Bronchial epithelial cell (primary cell): Measurements from ENCODE around the gene NFIA. TPM values are rescaled to one million over a fixed set of nuclear protein-coding genes. Genes with fewer than 3 reads are reported as not detected.
A peak's percentile ranks its signal among the peaks of the same experiment; 100 is the strongest.

Source experiments
- DNase-seq: peaks from one replicate; pipeline ENCODE4 v3.0.0-alpha.2; 2010; ENCODE audit warnings: low read depth
- FAIRE-seq: peaks from 2 replicates; lab custom pipeline; 2011; peaks lifted over from hg19 to GRCh38; lab: Jason Lieb, UNC
- H3K27me3 ChIP-seq: 2 replicates; pipeline ENCODE4 v1.5.1; 2011; ENCODE audit warnings: low read length; ENCODE audit not compliant: control insufficient read depth, insufficient read depth
- H3K36me3 ChIP-seq: 2 replicates; pipeline ENCODE4 v1.5.1; 2011; ENCODE audit warnings: low read length; ENCODE audit not compliant: control insufficient read depth, insufficient read depth
- H3K4me3 ChIP-seq: 2 replicates; pipeline ENCODE4 v1.5.1; 2011; ENCODE audit warnings: mild to moderate bottlenecking, low read depth, low read length, control low read depth
- total RNA-seq: library from RNA; depleted of rRNA; stranded (reverse); fragments of >200 nt; gene quantifications from 2 replicates; pipeline ENCODE4 v1.2.1, GENCODE V29; 2014
- TF ChIP-seq, protein P1 (sequence below): IDR thresholded peaks from 2 replicates; pipeline ENCODE4 v1.5.1; 2011; ENCODE audit warnings: mild to moderate bottlenecking, moderate library complexity, low read length, control low read depth, inconsistent platforms; ENCODE audit not compliant: insufficient read depth, severe bottlenecking

Gene NFIA
- total RNA-seq, 1 donor from 2014 or later, result 7.4 TPM

DNA sequence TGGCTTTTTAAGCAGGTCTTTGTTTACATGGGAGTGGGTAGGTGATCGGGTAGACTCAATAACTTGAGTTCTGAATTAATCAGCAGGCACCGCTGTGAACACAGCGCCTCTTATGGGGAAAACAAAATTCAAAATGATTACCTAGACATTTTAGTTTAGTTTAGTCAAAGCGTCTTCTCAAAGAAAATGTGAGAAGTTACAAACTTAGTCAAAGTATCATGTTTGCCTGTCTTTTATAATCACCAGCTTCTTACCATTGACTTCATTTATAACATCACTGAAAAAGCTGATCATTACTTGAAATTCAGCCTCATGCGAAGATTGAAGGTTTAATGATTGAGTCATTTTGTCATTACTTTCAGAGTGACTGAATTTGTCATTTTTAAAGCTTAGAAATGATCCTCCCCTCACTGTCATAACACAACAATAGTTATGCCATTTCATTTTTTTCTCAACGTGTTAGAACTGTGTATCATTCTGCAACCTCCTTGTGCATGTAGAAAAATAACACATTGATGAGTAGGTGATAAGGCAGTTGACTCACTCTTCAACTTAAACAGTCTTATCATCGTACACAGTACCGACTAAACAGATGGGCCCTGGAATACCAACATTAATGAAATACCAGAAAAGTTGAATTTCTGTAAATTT, 188.5 kb downstream of the NFIA start:
- Histone ChIP-seq H3K27me3 (no peaks in the 10 kb centered on the region), H3K36me3 (no peaks in the 10 kb centered on the region), H3K4me3 (no peak overlapping the region)
- DNase-seq, result peak; percentile 75
- TF ChIP-seq, protein P1, sequence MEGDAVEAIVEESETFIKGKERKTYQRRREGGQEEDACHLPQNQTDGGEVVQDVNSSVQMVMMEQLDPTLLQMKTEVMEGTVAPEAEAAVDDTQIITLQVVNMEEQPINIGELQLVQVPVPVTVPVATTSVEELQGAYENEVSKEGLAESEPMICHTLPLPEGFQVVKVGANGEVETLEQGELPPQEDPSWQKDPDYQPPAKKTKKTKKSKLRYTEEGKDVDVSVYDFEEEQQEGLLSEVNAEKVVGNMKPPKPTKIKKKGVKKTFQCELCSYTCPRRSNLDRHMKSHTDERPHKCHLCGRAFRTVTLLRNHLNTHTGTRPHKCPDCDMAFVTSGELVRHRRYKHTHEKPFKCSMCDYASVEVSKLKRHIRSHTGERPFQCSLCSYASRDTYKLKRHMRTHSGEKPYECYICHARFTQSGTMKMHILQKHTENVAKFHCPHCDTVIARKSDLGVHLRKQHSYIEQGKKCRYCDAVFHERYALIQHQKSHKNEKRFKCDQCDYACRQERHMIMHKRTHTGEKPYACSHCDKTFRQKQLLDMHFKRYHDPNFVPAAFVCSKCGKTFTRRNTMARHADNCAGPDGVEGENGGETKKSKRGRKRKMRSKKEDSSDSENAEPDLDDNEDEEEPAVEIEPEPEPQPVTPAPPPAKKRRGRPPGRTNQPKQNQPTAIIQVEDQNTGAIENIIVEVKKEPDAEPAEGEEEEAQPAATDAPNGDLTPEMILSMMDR, result no peak
- FAIRE-seq, result no peak

DNA sequence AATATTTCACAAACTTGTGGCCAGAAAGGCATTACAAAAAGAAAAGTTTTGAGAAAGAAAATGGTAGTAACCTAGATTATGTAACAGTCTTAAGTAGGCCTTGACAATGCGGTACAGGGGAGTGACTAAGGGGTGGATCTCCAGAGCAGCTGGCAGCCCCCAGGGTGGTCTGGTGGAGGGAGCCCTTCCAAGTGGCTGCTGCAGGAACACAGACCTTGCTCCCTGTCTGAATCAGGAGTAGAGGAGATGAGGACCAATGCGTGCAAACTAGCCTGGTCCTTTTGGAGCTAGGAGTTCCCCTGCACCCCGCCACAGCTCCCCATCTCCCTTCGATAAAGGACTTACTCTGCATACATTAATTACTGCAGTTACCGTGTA, 189.0 kb downstream of the NFIA start:
- DNase-seq, result no peak
- no peaks in the 10 kb centered on the region for H3K36me3 ChIP-seq
- TF ChIP-seq, protein P1, result no peak
- H3K4me3 ChIP-seq, result no peak overlapping the region
- no peaks in the 10 kb centered on the region for H3K27me3 ChIP-seq
- FAIRE-seq, result no peak

DNA sequence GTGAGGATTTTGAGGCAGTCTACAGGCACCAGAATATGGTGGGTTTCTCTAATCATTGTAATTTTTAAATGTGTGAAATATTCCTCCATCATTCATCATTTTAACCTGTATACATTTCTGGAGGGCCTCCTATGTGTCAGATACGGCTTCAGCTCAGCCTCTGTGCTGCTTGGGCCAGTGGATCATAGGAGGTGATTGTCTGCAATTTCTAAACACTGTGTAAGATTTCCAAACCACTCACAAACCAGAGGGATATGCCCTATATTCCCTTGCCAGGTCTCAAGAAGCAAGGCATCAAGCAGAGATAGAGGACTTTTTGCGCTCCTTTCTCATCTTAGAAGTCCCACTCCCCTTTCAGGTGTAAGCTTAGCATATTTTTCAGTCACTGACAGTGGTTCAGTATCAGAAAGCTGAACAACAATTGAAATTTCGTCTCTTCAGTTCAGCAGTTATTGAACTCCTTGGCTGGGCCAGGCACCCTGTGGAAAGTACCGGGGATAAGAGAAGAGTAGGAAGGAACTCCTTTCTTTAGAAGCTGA, 190.9 kb downstream of the NFIA start:
- DNase-seq (no peak), FAIRE-seq (no peak)
- no peak overlapping the region for H3K4me3 ChIP-seq
- H3K36me3 ChIP-seq, result no peaks in the 10 kb centered on the region
- TF ChIP-seq, protein P1, result no peak
- H3K27me3 ChIP-seq, result no peaks in the 10 kb centered on the region

DNA sequence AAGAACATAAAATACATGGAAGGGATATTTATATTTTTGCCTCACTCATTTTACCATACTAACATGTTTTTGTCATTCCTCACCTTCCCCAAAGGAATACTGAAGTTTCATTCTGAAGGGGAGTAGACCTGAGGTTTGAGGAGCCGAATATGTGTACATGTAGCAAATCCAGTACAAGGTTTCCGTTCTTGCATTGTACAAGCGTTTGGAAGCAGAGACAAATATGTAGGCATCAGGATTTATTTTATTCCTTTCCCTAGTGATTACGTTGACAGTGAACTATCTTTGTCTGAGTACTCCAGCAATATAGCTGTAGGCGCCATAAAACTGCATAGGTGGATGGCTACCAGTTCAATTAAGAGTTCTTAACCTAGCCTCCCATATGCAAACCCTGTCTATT, 191.5 kb downstream of the NFIA start:
- H3K36me3 ChIP-seq, result no peaks in the 10 kb centered on the region
- FAIRE-seq (no peak), DNase-seq (no peak)
- H3K4me3 ChIP-seq, result no peak overlapping the region
- TF ChIP-seq, protein P1, result no peak
- H3K27me3 ChIP-seq, result no peaks in the 10 kb centered on the region

DNA sequence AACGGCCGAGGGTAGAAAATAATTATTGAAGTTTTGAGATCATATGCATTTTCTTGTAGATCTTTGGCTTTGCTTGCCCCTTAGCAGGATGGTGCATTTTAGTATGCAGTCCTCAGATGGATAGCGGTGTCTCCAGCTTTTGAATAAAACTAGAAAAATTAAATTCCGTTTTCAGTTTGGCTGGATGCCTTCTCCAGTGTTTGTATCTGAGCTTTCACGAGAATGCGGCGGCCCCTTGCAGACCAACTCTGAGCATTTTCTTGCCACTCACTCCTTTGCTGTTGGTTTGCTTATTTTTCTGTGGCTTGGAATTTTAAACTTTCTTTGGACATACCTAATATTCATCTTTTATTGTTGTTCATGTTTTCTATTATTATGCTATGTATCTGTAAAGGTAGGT, 192.6 kb downstream of the NFIA start:
- H3K27me3 ChIP-seq, result no peaks in the 10 kb centered on the region
- TF ChIP-seq, protein P1, result no peak
- H3K4me3 ChIP-seq, result no peak overlapping the region
- FAIRE-seq (no peak), DNase-seq (no peak)
- H3K36me3 ChIP-seq, result no peaks in the 10 kb centered on the region

DNA sequence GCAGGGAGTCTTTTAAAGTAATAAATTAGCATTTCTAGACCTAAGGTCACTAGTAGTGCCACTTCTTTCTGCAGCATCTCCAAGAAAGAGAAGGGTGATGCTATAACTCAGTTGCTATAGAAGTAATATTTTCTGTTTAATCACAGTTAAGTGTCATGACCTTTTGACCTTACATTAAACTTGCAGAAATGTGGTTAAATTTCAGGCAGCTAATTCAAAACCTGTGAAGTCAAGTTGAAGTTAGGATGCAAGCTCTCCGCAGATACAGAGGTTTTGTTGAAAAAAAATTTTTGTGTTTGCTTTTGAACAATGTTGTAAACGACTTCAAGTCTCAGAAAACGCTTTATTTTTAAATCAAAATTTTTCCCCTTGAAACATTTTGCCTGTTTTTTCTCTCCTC, 193.9 kb downstream of the NFIA start:
- Histone ChIP-seq H3K36me3 (no peaks in the 10 kb centered on the region), H3K4me3 (no peak overlapping the region), H3K27me3 (no peaks in the 10 kb centered on the region)
- no peak for DNase-seq
- TF ChIP-seq, protein P1, result no peak
- no peak for FAIRE-seq
